Neural cell (in vitro differentiated cells): ENCODE results near the gene MREG. TPM values are rescaled to one million over a fixed set of nuclear protein-coding genes. Genes with fewer than 3 reads are reported as not detected.

Experiments
- H2AFZ ChIP-seq: fragments of 200-600, 300-800 bp; sonication (generic), shearing (Covaris generic); 2 replicates; pipeline ENCODE4 v1.6.0; 2014; ENCODE audit warnings: low read depth, mild to moderate bottlenecking, antibody characterized with exemption, low read length, moderate library complexity
- H3F3A ChIP-seq: fragments of 200-600 bp; shearing (Covaris generic); 2 replicates; pipeline ENCODE4 v1.6.1; 2016; ENCODE audit warnings: mild to moderate bottlenecking, moderate library complexity, mixed read lengths, antibody characterized with exemption, low read length; ENCODE audit not compliant: insufficient read depth, poor library complexity, severe bottlenecking
- H3K27ac ChIP-seq: fragments of 200-600, 300-800 bp; sonication (generic), shearing (Covaris generic); 2 replicates; pipeline ENCODE4 v1.5.1; 2014; ENCODE audit warnings: mild to moderate bottlenecking, low read length, moderate library complexity
- H3K27me3 ChIP-seq: fragments of 300-800, 200-600 bp; sonication (generic), shearing (Covaris generic); 2 replicates; pipeline ENCODE4 v1.6.0; 2014; ENCODE audit warnings: mild to moderate bottlenecking, low read depth, low read length, moderate library complexity; ENCODE audit not compliant: insufficient read depth
- H3K36me3 ChIP-seq: fragments of 300-800, 200-600 bp; sonication (generic), shearing (Covaris generic); 2 replicates; pipeline ENCODE4 v1.5.1; 2014; ENCODE audit warnings: mild to moderate bottlenecking, antibody characterized with exemption, low read length, moderate library complexity; ENCODE audit not compliant: insufficient read depth
- H3K4me2 ChIP-seq: fragments of 300-800, 200-600 bp; sonication (generic), shearing (Covaris generic); 2 replicates; pipeline ENCODE4 v1.6.0; 2014; ENCODE audit warnings: mild to moderate bottlenecking, low read length
- H3K4me3 ChIP-seq: fragments of 300-800, 200-600 bp; sonication (generic), shearing (Covaris generic); 2 replicates; pipeline ENCODE4 v1.5.1; 2014; ENCODE audit warnings: mild to moderate bottlenecking, low read length, moderate library complexity
- H3K79me2 ChIP-seq: fragments of 200-600 bp; shearing (Covaris generic); replicated peaks from 2 replicates; pipeline ENCODE4 v1.6.0; 2014; ENCODE audit warnings: mild to moderate bottlenecking, low read length, moderate library complexity; ENCODE audit not compliant: insufficient read depth
- H3K9ac ChIP-seq: fragments of 300-800, 200-600 bp; sonication (generic), shearing (Covaris generic); 2 replicates; pipeline ENCODE4 v1.6.1; 2016; ENCODE audit warnings: mild to moderate bottlenecking, low read length, mixed read lengths
- H3K9me2 ChIP-seq: fragments of 200-600 bp; shearing (Covaris generic); 2 replicates; pipeline ENCODE4 v1.6.1; 2016; ENCODE audit warnings: mild to moderate bottlenecking, low read length, mixed read lengths; ENCODE audit not compliant: insufficient read depth
- H3K9me3 ChIP-seq: fragments of 200-600, 300-800 bp; sonication (generic), shearing (Covaris generic); 2 replicates; pipeline ENCODE4 v1.6.1; 2016; ENCODE audit warnings: mild to moderate bottlenecking, mixed run types, low read length, moderate library complexity, mixed read lengths
- H4K20me1 ChIP-seq: fragments of 200-600 bp; shearing (Covaris generic); 2 replicates; pipeline ENCODE4 v1.6.1; 2016; ENCODE audit warnings: mild to moderate bottlenecking, mixed run types; ENCODE audit not compliant: insufficient read depth
- EP300 ChIP-seq: fragments of 450-650 bp; conservative IDR thresholded peaks from 2 replicates; pipeline ENCODE4 v1.6.1; 2014; ENCODE audit warnings: antibody characterized with exemption, mild to moderate bottlenecking, moderate library complexity; ENCODE audit not compliant: poor library complexity, severe bottlenecking
- EZH2 ChIP-seq: fragments of 200-600, 300-800 bp; shearing (Covaris generic), sonication (generic); IDR thresholded peaks from 2 replicates; pipeline ENCODE4 v1.6.1; 2014; ENCODE audit warnings: antibody characterized with exemption, low read length, borderline replicate concordance, mild to moderate bottlenecking; ENCODE audit not compliant: insufficient read depth, poor library complexity, severe bottlenecking
- MXI1 ChIP-seq: fragments of 450-650 bp; conservative IDR thresholded peaks from 2 replicates; pipeline ENCODE4 v1.6.1; 2014; ENCODE audit warnings: antibody characterized with exemption, mild to moderate bottlenecking; ENCODE audit not compliant: poor library complexity, severe bottlenecking
- POLR2AphosphoS5 ChIP-seq: IDR thresholded peaks from 2 replicates; pipeline ENCODE4 v1.6.1; 2012
- RAD21 ChIP-seq: fragments of 450-650 bp; conservative IDR thresholded peaks from 2 replicates; pipeline ENCODE4 v1.6.1; 2014; ENCODE audit warnings: antibody characterized with exemption, mild to moderate bottlenecking, moderate library complexity
- SMC3 ChIP-seq: fragments of 450-650 bp; conservative IDR thresholded peaks from 2 replicates; pipeline ENCODE4 v1.6.1; 2014; ENCODE audit warnings: antibody characterized with exemption, mild to moderate bottlenecking, moderate library complexity; ENCODE audit not compliant: poor library complexity
- TAF1 ChIP-seq: IDR thresholded peaks from 2 replicates; pipeline ENCODE4 v1.6.1; 2012; ENCODE audit warnings: low read depth
- polyA plus RNA-seq: library from polyadenylated mRNA; depleted of rRNA; stranded (reverse); fragments of >200 nt; gene quantifications from 2 replicates; pipeline ENCODE4 v1.2.3, GENCODE V29; 2014
- TF ChIP-seq, protein P1 (sequence below): fragments of 450-650 bp; IDR thresholded peaks from 2 replicates; pipeline ENCODE4 v1.5.1; 2014; ENCODE audit warnings: antibody characterized with exemption, mild to moderate bottlenecking, moderate library complexity; ENCODE audit not compliant: poor library complexity, severe bottlenecking
- TF ChIP-seq, protein P2 (sequence below): IDR thresholded peaks from 2 replicates; pipeline ENCODE4 v1.6.1; 2012; ENCODE audit warnings: borderline replicate concordance

MREG gene
- polyA plus RNA-seq, 1 donor from 2014 or later: 9.1 TPM

- H3K4me3 ChIP-seq: no peak overlapping the region
- no peaks in the 10 kb centered on the region for H4K20me1 ChIP-seq
- no peaks in the 10 kb centered on the region for H3K36me3 ChIP-seq
- no peaks in the 10 kb centered on the region for H3K27me3 ChIP-seq
- no peaks in the 10 kb centered on the region for H3K9me3 ChIP-seq
- H3F3A ChIP-seq: no peaks in the 10 kb centered on the region
- no peaks in the 10 kb centered on the region for H3K9me2 ChIP-seq
- no peak overlapping the region for H2AFZ ChIP-seq
- no peak overlapping the region for H3K27ac ChIP-seq
- H3K79me2 ChIP-seq: no peaks in the 10 kb centered on the region
- H3K9ac ChIP-seq: no peak overlapping the region
- TF ChIP-seq POLR2AphosphoS5 (no peak), EP300 (no peak), RAD21 (no peak), EZH2 (no peak), TAF1 (no peak), SMC3 (no peak), MXI1 (no peak)
- TF ChIP-seq, protein P1, sequence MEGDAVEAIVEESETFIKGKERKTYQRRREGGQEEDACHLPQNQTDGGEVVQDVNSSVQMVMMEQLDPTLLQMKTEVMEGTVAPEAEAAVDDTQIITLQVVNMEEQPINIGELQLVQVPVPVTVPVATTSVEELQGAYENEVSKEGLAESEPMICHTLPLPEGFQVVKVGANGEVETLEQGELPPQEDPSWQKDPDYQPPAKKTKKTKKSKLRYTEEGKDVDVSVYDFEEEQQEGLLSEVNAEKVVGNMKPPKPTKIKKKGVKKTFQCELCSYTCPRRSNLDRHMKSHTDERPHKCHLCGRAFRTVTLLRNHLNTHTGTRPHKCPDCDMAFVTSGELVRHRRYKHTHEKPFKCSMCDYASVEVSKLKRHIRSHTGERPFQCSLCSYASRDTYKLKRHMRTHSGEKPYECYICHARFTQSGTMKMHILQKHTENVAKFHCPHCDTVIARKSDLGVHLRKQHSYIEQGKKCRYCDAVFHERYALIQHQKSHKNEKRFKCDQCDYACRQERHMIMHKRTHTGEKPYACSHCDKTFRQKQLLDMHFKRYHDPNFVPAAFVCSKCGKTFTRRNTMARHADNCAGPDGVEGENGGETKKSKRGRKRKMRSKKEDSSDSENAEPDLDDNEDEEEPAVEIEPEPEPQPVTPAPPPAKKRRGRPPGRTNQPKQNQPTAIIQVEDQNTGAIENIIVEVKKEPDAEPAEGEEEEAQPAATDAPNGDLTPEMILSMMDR: no peak
- TF ChIP-seq, protein P2, sequence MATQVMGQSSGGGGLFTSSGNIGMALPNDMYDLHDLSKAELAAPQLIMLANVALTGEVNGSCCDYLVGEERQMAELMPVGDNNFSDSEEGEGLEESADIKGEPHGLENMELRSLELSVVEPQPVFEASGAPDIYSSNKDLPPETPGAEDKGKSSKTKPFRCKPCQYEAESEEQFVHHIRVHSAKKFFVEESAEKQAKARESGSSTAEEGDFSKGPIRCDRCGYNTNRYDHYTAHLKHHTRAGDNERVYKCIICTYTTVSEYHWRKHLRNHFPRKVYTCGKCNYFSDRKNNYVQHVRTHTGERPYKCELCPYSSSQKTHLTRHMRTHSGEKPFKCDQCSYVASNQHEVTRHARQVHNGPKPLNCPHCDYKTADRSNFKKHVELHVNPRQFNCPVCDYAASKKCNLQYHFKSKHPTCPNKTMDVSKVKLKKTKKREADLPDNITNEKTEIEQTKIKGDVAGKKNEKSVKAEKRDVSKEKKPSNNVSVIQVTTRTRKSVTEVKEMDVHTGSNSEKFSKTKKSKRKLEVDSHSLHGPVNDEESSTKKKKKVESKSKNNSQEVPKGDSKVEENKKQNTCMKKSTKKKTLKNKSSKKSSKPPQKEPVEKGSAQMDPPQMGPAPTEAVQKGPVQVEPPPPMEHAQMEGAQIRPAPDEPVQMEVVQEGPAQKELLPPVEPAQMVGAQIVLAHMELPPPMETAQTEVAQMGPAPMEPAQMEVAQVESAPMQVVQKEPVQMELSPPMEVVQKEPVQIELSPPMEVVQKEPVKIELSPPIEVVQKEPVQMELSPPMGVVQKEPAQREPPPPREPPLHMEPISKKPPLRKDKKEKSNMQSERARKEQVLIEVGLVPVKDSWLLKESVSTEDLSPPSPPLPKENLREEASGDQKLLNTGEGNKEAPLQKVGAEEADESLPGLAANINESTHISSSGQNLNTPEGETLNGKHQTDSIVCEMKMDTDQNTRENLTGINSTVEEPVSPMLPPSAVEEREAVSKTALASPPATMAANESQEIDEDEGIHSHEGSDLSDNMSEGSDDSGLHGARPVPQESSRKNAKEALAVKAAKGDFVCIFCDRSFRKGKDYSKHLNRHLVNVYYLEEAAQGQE: no peak
- no peak overlapping the region for H3K4me2 ChIP-seq
These were observed 99.1 kb downstream of the MREG start for GRCh38 chr2:215914054-215914776.

DNA sequence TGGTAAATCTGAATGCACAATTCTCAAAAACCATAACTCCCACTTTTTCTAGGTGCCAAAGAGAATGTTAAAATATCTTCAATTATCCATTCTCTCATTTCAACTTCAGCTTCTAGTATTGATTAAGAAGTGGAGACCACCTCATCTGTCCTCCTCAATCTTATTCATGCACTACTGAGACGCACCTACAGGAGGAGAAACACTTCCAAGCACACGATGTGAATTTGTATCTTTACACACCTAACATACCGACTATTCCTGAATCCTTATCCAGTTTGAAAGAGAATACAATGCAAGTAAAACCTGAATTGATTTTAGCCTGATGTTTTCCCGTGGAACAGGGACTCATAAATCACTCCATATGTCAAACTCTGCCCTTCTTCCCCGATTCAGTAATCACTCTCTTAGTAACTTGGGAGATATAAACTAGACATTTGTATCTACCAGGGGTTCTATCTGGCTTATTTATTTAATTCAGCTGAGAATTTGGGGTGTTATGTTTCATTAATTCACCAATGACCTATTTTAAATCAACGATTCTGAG lies 101.0 kb downstream of the MREG start:
- H2AFZ ChIP-seq: no peak overlapping the region
- H3K27ac ChIP-seq: no peak overlapping the region
- TF ChIP-seq, protein P2: no peak
- TF ChIP-seq TAF1 (no peak), POLR2AphosphoS5 (no peak), RAD21 (no peak), SMC3 (no peak), MXI1 (no peak), EP300 (no peak), EZH2 (no peak)
- TF ChIP-seq, protein P1: no peak
- no peaks in the 10 kb centered on the region for H3K27me3 ChIP-seq
- no peaks in the 10 kb centered on the region for H3K9me3 ChIP-seq
- H3K9me2 ChIP-seq: no peaks in the 10 kb centered on the region
- H3K9ac ChIP-seq: no peak overlapping the region
- no peaks in the 10 kb centered on the region for H4K20me1 ChIP-seq
- no peaks in the 10 kb centered on the region for H3K79me2 ChIP-seq
- no peak overlapping the region for H3K4me2 ChIP-seq
- no peaks in the 10 kb centered on the region for H3K36me3 ChIP-seq
- no peak overlapping the region for H3K4me3 ChIP-seq
- no peaks in the 10 kb centered on the region for H3F3A ChIP-seq
